Progenitor cell of endocrine pancreas (in vitro differentiated cells): Measurements from ENCODE around the gene CCDC28B. TPM values are rescaled to one million over a fixed set of nuclear protein-coding genes. Genes with fewer than 3 reads are reported as not detected.

Experiments used
- DNase-seq: peaks from one replicate; pipeline ENCODE4 v3.0.0; 2021; ENCODE audit warnings: low spot score; ENCODE audit not compliant: unreplicated experiment
- H3K27ac Mint-ChIP-seq: 2 replicates; pipeline ENCODE4 v1.8.0; 2021; ENCODE audit warnings: mild to moderate bottlenecking, moderate library complexity, mixed read lengths
- H3K27me3 Mint-ChIP-seq: 2 replicates; pipeline ENCODE4 v1.8.0; 2021; ENCODE audit warnings: mixed read lengths
- H3K36me3 Mint-ChIP-seq: 2 replicates; pipeline ENCODE4 v1.8.0; 2022; ENCODE audit warnings: mixed read lengths; ENCODE audit not compliant: insufficient read depth
- H3K4me1 Mint-ChIP-seq: 2 replicates; pipeline ENCODE4 v1.8.0; 2021; ENCODE audit warnings: low read depth, mixed read lengths
- H3K4me3 Mint-ChIP-seq: 2 replicates; pipeline ENCODE4 v1.8.0; 2021; ENCODE audit warnings: low read depth, mild to moderate bottlenecking, moderate library complexity, mixed read lengths
- H3K9me3 Mint-ChIP-seq: 2 replicates; pipeline ENCODE4 v1.8.0; 2021; ENCODE audit warnings: low read depth, mixed read lengths
- CTCF ChIP-seq: fragments of 200-600 bp; sonication (generic); IDR thresholded peaks from one replicate; pipeline ENCODE4 v1.5.0; 2021; ENCODE audit warnings: antibody characterized with exemption, mild to moderate bottlenecking; ENCODE audit not compliant: unreplicated experiment
- total RNA-seq: library from RNA; stranded (reverse); gene quantifications from 2 replicates; pipeline ENCODE4 v1.2.1, GENCODE V29; 2021

The CCDC28B gene
- total RNA-seq, 1 donor from 2014 or later, result 15.5 TPM

DNA sequence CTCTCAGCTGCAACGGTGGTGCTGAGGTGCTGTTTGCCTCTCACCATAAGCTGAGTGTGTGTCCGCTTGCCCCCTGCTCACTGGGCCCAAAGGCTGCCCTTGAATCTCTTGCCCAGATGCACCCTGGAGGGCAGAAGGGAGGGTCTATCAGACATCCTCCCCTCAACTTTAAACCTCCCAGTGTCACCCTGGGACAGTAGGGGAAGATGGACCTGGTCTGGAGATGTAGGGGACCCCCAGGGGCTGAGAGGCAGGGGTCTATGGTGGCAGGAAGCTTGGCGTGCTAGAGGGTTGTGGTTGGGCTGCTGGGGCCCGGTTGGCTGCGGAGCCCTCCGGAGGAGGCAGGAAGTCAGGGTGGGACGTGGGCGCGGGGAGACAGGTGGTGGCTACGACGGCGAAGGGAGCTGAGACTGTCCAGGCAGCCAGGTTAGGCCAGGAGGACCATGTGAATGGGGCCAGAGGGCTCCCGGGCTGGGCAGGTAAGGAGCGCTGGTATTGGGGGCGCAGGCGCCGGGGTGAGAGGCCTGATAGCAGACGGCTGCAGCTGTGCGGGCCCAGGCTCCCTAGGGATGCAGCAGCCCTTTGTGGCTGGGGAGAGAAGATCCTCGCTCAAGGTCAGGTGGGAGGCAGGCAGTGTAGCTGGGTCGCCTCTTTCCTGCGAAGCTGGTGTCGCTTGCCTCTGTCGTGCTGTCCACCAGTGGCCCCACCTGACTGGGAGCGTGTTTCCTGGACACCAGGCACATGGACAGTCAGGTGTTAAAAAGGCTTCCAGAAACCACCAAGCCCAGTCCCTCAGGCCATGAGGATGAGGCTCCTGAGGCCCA, 50.7 kb downstream of the CCDC28B start, which contains the start of gene LCK:
Gene LCK, plus strand, starts transcription at position 373 of the 824 bp plus-strand sequence. CDS start 23,065 bp downstream, outside the sequence.
- Mint-ChIP-seq H3K4me3 (peak within 1 kb of the TSS; percentile 11), H3K9me3 (no peaks in the 10 kb centered on the region), H3K36me3 (no peaks in the 10 kb centered on the region), H3K4me1 (peaks cover 13% of the 10 kb centered on the region), H3K27me3 (peaks cover 11% of the 10 kb centered on the region), H3K27ac (peak within 1 kb of the TSS; percentile 89)
- DNase-seq, result no peak
- no peak for TF ChIP-seq CTCF

Other genes with a start within 250 kb of the CCDC28B start
- gene KHDRBS1, start 186.7 kb upstream of the CCDC28B start, total RNA-seq, result 232 and 235 TPM in 2 replicates
- 20.3 and 23.7 TPM in 2 replicates for gene TMEM39B, start 127.7 kb upstream of the CCDC28B start, total RNA-seq
- gene KPNA6, start 92.5 kb upstream of the CCDC28B start, total RNA-seq, result 67.0 and 68.4 TPM in 2 replicates
- 55.2 and 55.6 TPM in 2 replicates for gene TXLNA, start 20.9 kb upstream of the CCDC28B start, total RNA-seq
- 5.1 and 5.6 TPM in 2 replicates for gene IQCC, start 5.1 kb downstream of the CCDC28B start, total RNA-seq
- gene DCDC2B, start 8.5 kb downstream of the CCDC28B start, total RNA-seq, result not detected in 2 replicates
- gene TMEM234, start 21.8 kb downstream of the CCDC28B start, total RNA-seq, result 43.2 and 49.2 TPM in 2 replicates
- gene EIF3I, start 21.8 kb downstream of the CCDC28B start, total RNA-seq, result 143 and 145 TPM in 2 replicates
- gene FAM167B, start 46.6 kb downstream of the CCDC28B start, total RNA-seq, result 3.8 and 4.4 TPM in 2 replicates
- 0.77 and 1.2 TPM in 2 replicates for gene LCK, start 50.7 kb downstream of the CCDC28B start, total RNA-seq
- gene HDAC1, start 91.5 kb downstream of the CCDC28B start, total RNA-seq, result 197 and 207 TPM in 2 replicates
- gene MARCKSL1, start 135.6 kb downstream of the CCDC28B start, total RNA-seq, result 774 and 833 TPM in 2 replicates
- gene FAM229A, start 161.9 kb downstream of the CCDC28B start, total RNA-seq, result 15.0 and 17.3 TPM in 2 replicates
- 3.1 and 3.9 TPM in 2 replicates for gene TSSK3, start 161.9 kb downstream of the CCDC28B start, total RNA-seq
- 91.0 and 93.6 TPM in 2 replicates for gene BSDC1, start 193.8 kb downstream of the CCDC28B start, total RNA-seq